SK-N-SH (cell line): Measurements from ENCODE around the gene TIGD3. TPM values are rescaled to one million over a fixed set of nuclear protein-coding genes. Genes with fewer than 3 reads are reported as not detected.
A peak's percentile ranks its signal among the peaks of the same experiment; 100 is the strongest.

ENCODE experiments used
- CTCF ChIA-PET: fragments of 300-600, 350-600 bp; formaldehyde crosslinking; extraction: SDS; loops from one replicate; lab custom pipeline; 2021; lab: Yijun Ruan, JAX
- POLR2A ChIA-PET: fragments of 350-600 bp; sonication (Branson Sonifier 250); formaldehyde crosslinking; extraction: SDS; loops from one replicate; lab custom pipeline; 2020; ENCODE audit warnings: antibody characterized with exemption, inconsistent platforms; lab: Yijun Ruan, JAX
- DNase-seq: peaks from one replicate; pipeline ENCODE4 v3.0.0; 2012
- H2AFZ ChIP-seq: fragments of 200-600 bp; sonication (generic); 2 replicates; pipeline ENCODE4 v1.8.1; 2016; ENCODE audit warnings: antibody characterized with exemption, mild to moderate bottlenecking, low read depth
- H3F3A ChIP-seq: fragments of 200-600 bp; sonication (generic); replicated peaks from 2 replicates; pipeline ENCODE3; 2016; ENCODE audit warnings: antibody characterized with exemption, mild to moderate bottlenecking; ENCODE audit not compliant: insufficient read depth
- H3K27ac ChIP-seq, 2 experiments: fragments of 200-500 bp in 1 of 2; fragments of 200-600 bp in 1 of 2; sonication (Bioruptor generic) in 1 of 2; sonication (generic), shearing (Covaris generic) in 1 of 2; 2 replicates each; pipeline versions ENCODE4 v1.5.1 to v1.6.1; 2014 to 2016; ENCODE audit warnings: low read depth in 2 of 2, inconsistent platforms in 1 of 2, low read length in 1 of 2, mild to moderate bottlenecking in 1 of 2, mixed read lengths in 1 of 2
- H3K27me3 ChIP-seq: fragments of 200-600 bp; sonication (generic), shearing (Covaris generic); 2 replicates; pipeline ENCODE4 v1.6.1; 2016; ENCODE audit warnings: mixed run types; ENCODE audit not compliant: insufficient read depth
- H3K36me3 ChIP-seq, 2 experiments: fragments of 200-500 bp in 1 of 2; fragments of 200-600 bp in 1 of 2; sonication (Bioruptor generic) in 1 of 2; sonication (generic) in 1 of 2; replicated peaks in 1 of 2; 2 replicates each; pipeline versions ENCODE3 to v1.5.1; 2014 to 2016; ENCODE audit warnings: low read length in 1 of 2, mild to moderate bottlenecking in 1 of 2; ENCODE audit not compliant: insufficient read depth in 2 of 2, control insufficient read depth in 1 of 2
- H3K4me1 ChIP-seq, 2 experiments: fragments of 200-500 bp in 1 of 2; fragments of 200-600 bp in 1 of 2; sonication (Bioruptor generic) in 1 of 2; sonication (generic), shearing (Covaris generic) in 1 of 2; 2 replicates each; pipeline versions ENCODE4 v1.5.1 to v1.6.1; 2014 to 2016; ENCODE audit warnings: low read depth in 1 of 2, low read length in 1 of 2, mixed run types in 1 of 2; ENCODE audit not compliant: insufficient read depth in 2 of 2, control insufficient read depth in 1 of 2
- H3K4me2 ChIP-seq: fragments of 200-600 bp; sonication (generic), shearing (Covaris generic); 2 replicates; pipeline ENCODE4 v1.6.1; 2017; ENCODE audit warnings: mixed run types
- H3K4me3 ChIP-seq, 2 experiments: fragments of 200-500 bp in 1 of 2; fragments of 200-600 bp in 1 of 2; sonication (Bioruptor generic) in 1 of 2; sonication (generic), shearing (Covaris generic) in 1 of 2; 2 replicates each; pipeline versions ENCODE4 v1.5.1 to v1.8.1; 2014 to 2016; ENCODE audit warnings: low read depth in 2 of 2, inconsistent platforms in 1 of 2, low read length in 1 of 2, mild to moderate bottlenecking in 1 of 2, mixed read lengths in 1 of 2, moderate library complexity in 1 of 2
- H3K79me2 ChIP-seq: fragments of 200-600 bp; sonication (generic); 2 replicates; pipeline ENCODE4 v1.8.1; 2017; ENCODE audit warnings: mild to moderate bottlenecking; ENCODE audit not compliant: insufficient read depth
- H3K9ac ChIP-seq: fragments of 200-600 bp; sonication (generic); 2 replicates; pipeline ENCODE4 v1.6.1; 2017; ENCODE audit warnings: mixed run types
- H3K9me2 ChIP-seq: fragments of 200-600 bp; sonication (generic); 2 replicates; pipeline ENCODE4 v1.6.1; 2017; ENCODE audit warnings: mixed run types
- H3K9me3 ChIP-seq: fragments of 200-600 bp; sonication (generic); 2 replicates; pipeline ENCODE4 v1.6.1; 2017; ENCODE audit warnings: mixed run types, mild to moderate bottlenecking, moderate library complexity
- H4K20me1 ChIP-seq: fragments of 200-600 bp; sonication (generic); 2 replicates; pipeline ENCODE4 v1.6.1; 2017; ENCODE audit warnings: mild to moderate bottlenecking, mixed run types; ENCODE audit not compliant: insufficient read depth
- ELF1 ChIP-seq: IDR thresholded peaks from 2 replicates; pipeline ENCODE4 v1.4.0; 2012
- FOSL2 ChIP-seq: IDR thresholded peaks from 2 replicates; pipeline ENCODE4 v1.4.0; 2012; ENCODE audit warnings: low read depth, mild to moderate bottlenecking, moderate library complexity, borderline replicate concordance
- IRF3 ChIP-seq: fragments of 150-350 bp; IDR thresholded peaks from 2 replicates; pipeline ENCODE4 v1.6.1; 2016; ENCODE audit warnings: mild to moderate bottlenecking, low read depth, low read length
- MXI1 ChIP-seq: IDR thresholded peaks from 2 replicates; pipeline ENCODE4 v1.6.1; 2012; ENCODE audit warnings: mild to moderate bottlenecking, low read depth, low read length, improper control_type of control experiment
- NRF1 ChIP-seq: IDR thresholded peaks from 2 replicates; pipeline ENCODE4 v1.6.1; 2012; ENCODE audit warnings: low read depth, mild to moderate bottlenecking, low read length
- PBX3 ChIP-seq: IDR thresholded peaks from 2 replicates; pipeline ENCODE4; 2012
- POLR2AphosphoS5 ChIP-seq: IDR thresholded peaks from 2 replicates; pipeline ENCODE4 v1.6.1; 2012; ENCODE audit warnings: low read depth, low read length
- RAD21 ChIP-seq: IDR thresholded peaks from 2 replicates; pipeline ENCODE4 v1.6.1; 2012; ENCODE audit warnings: mild to moderate bottlenecking, low read length
- RFX5 ChIP-seq: IDR thresholded peaks from 2 replicates; pipeline ENCODE4 v1.6.1; 2012; ENCODE audit warnings: mild to moderate bottlenecking, improper control_type of control experiment, low read length
- RXRA ChIP-seq: IDR thresholded peaks from 2 replicates; pipeline ENCODE4 v1.4.0; 2012; ENCODE audit warnings: low read depth, mild to moderate bottlenecking, borderline replicate concordance
- SIN3A ChIP-seq: IDR thresholded peaks from 2 replicates; pipeline ENCODE4 v1.6.1; 2012; ENCODE audit warnings: low read depth, mild to moderate bottlenecking, low read length, moderate library complexity, borderline replicate concordance
- TAF1 ChIP-seq: IDR thresholded peaks from 2 replicates; pipeline ENCODE4 v1.6.1; 2012; ENCODE audit warnings: low read depth, mild to moderate bottlenecking, low read length, moderate library complexity, borderline replicate concordance
- TEAD4 ChIP-seq: IDR thresholded peaks from 2 replicates; pipeline ENCODE4 v1.4.0; 2012; ENCODE audit warnings: mild to moderate bottlenecking, borderline replicate concordance; ENCODE audit not compliant: insufficient read depth
- USF1 ChIP-seq: IDR thresholded peaks from 2 replicates; pipeline ENCODE4 v1.4.0; 2012; ENCODE audit warnings: low read depth, borderline replicate concordance
- WGBS: methylation state at CpG from one replicate; pipeline ENCODE4 v1.1.6; 2017; ENCODE audit warnings: low lambda C conversion rate; 5-methylcytosine and 5-hydroxymethylcytosine counted together
- polyA plus RNA-seq, 3 experiments: library from polyadenylated mRNA; depleted of rRNA; stranded (reverse); fragments of >200 nt; gene quantifications; 2 replicates each; pipeline ENCODE4 v1.2.3, GENCODE V29; 2012

Gene TIGD3
- polyA plus RNA-seq, 1 of the 3 experiments (the other 2 are of a cell fraction): 0.41 TPM

GRCh38 chr11:65321076-65321475 is 33.5 kb upstream of the TIGD3 start:
- Histone ChIP-seq H3K4me2 (no peak overlapping the region), H3K9me2 (no peaks in the 10 kb centered on the region), H3F3A (peaks cover 9% of the 10 kb centered on the region), H3K36me3 (peaks cover 3 to 18% of the 10 kb centered on the region in 2 experiments), H2AFZ (no peak overlapping the region), H3K4me1 (peaks cover 10 to 25% of the 10 kb centered on the region in 2 experiments; a peak in 2 of 4 replicates), H4K20me1 (peaks cover 31% of the 10 kb centered on the region; the same call in 1 of the 2 replicates), H3K79me2 (peaks cover 53% of the 10 kb centered on the region)
- DNase-seq: no peak
- CTCF ChIA-PET: interaction anchor here (0.6 to 24.1 kb wide), 4 partner anchors 9 to 368 kb away, joined by 3 to 1118 read pairs (median 11); no protein-coding TSS in a partner anchor
- 96% methylated on average over 13 of the region's 15 CpGs for WGBS
- TF ChIP-seq IRF3 (no peak), RFX5 (no peak), TEAD4 (no peak), RXRA (no peak), MXI1 (no peak), FOSL2 (no peak), USF1 (no peak), RAD21 (no peak), POLR2AphosphoS5 (no peak), SIN3A (no peak), ELF1 (no peak), NRF1 (no peak), TAF1 (no peak), PBX3 (no peak)
- TF ChIP-seq, all 33 proteins: peak for 0
- H3K27me3 ChIP-seq: no peaks in the 10 kb centered on the region
- 0 out of 4 replicates have a peak overlapping the region, but pooled peaks of 1 of the 2 experiments have one; percentile 5 for H3K27ac ChIP-seq
- H3K9me3 ChIP-seq: no peaks in the 10 kb centered on the region
- POLR2A ChIA-PET: interaction anchor here (0.7 to 2.9 kb wide), 3 partner anchors 13 to 186 kb away, joined by 3 to 14 read pairs (median 3); partner anchors contain the start of gene DPF2
- H3K9ac ChIP-seq: no peak overlapping the region
- no peak overlapping the region for H3K4me3 ChIP-seq
